ENCODE data around the gene PSENEN. TPM values are rescaled to one million over a fixed set of nuclear protein-coding genes. Genes with fewer than 3 reads are reported as not detected.
A peak's percentile ranks its signal among the peaks of the same experiment; 100 is the strongest.

The PSENEN gene
- total RNA-seq, 1 experiment from 2014 or later: 69.7 TPM

- H4K5ac ChIP-seq (ENCODE audit: insufficient read length, low read depth, low read length): no peak overlapping the region
- DNase-seq: no peak
- no peaks in the 10 kb centered on the region for H3K27me3 ChIP-seq (ENCODE audit: insufficient read depth, low read length)
- no peak overlapping the region for H2BK12ac ChIP-seq (ENCODE audit: insufficient read length, low read depth, low read length)
- peaks cover 6 to 13% of the 10 kb centered on the region in 2 experiments for H3K4me1 Mint-ChIP-seq
- no CpG with 5 or more reads among the region's 2 CpGs for WGBS (ENCODE audit: extremely low coverage, insufficient read length, low lambda C conversion rate)
- H3K23ac ChIP-seq (ENCODE audit: insufficient read length, low read depth, low read length): no peak overlapping the region
- peaks cover 6% of the 10 kb centered on the region for H3K23me2 ChIP-seq (ENCODE audit: insufficient read length, low read depth, low read length, poor library complexity, severe bottlenecking)
- peaks cover 36 to 55% (median 49%) of the 10 kb centered on the region in 3 experiments; a peak in 6 of 7 replicates for H3K36me3 Mint-ChIP-seq (ENCODE audit: insufficient read depth in 1 of 3, low read depth in 3 of 3)
- H2BK20ac ChIP-seq (ENCODE audit: low read depth, low read length, poor library complexity, severe bottlenecking): no peak overlapping the region
- H2AK5ac ChIP-seq (ENCODE audit: insufficient read length, low read length): no peak overlapping the region
- no peaks in the 10 kb centered on the region for H3K9me3 ChIP-seq (ENCODE audit: control insufficient read depth, low read depth, low read length)
- H3K14ac ChIP-seq (ENCODE audit: insufficient read depth, low read length): no peak overlapping the region
- H3K79me1 ChIP-seq (ENCODE audit: insufficient read depth, low read depth, low read length, poor library complexity, severe bottlenecking): no peaks in the 10 kb centered on the region
- H2BK120ac ChIP-seq (ENCODE audit: low read depth, low read length, poor library complexity, severe bottlenecking): no peak overlapping the region
- TF ChIP-seq, protein P1, sequence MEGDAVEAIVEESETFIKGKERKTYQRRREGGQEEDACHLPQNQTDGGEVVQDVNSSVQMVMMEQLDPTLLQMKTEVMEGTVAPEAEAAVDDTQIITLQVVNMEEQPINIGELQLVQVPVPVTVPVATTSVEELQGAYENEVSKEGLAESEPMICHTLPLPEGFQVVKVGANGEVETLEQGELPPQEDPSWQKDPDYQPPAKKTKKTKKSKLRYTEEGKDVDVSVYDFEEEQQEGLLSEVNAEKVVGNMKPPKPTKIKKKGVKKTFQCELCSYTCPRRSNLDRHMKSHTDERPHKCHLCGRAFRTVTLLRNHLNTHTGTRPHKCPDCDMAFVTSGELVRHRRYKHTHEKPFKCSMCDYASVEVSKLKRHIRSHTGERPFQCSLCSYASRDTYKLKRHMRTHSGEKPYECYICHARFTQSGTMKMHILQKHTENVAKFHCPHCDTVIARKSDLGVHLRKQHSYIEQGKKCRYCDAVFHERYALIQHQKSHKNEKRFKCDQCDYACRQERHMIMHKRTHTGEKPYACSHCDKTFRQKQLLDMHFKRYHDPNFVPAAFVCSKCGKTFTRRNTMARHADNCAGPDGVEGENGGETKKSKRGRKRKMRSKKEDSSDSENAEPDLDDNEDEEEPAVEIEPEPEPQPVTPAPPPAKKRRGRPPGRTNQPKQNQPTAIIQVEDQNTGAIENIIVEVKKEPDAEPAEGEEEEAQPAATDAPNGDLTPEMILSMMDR (conservative IDR thresholded peaks at IDR 0.05): no peak
- no peak overlapping the region for H4K8ac ChIP-seq (replicated peaks; ENCODE audit: insufficient read length, low read depth, low read length)
- H3K4me1 ChIP-seq (ENCODE audit: insufficient read depth, low read length): no peaks in the 10 kb centered on the region
- H3K9me3 Mint-ChIP-seq: no peaks in the 10 kb centered on the region
- no peaks in the 10 kb centered on the region for H3K79me2 ChIP-seq (ENCODE audit: insufficient read depth, low read length)
- no peaks in the 10 kb centered on the region for H3K27me3 Mint-ChIP-seq (ENCODE audit: low read depth)
- 0 out of 5 replicates have a peak overlapping the region, but pooled peaks of 1 of the 2 experiments have one; percentile 29 for H3K4me3 Mint-ChIP-seq
- H3K27ac ChIP-seq (ENCODE audit: insufficient read length, low read depth, low read length): no peak overlapping the region
- H2BK15ac ChIP-seq (ENCODE audit: low read depth, low read length): no peak overlapping the region
- H3K4ac ChIP-seq (ENCODE audit: low read depth, low read length): no peak overlapping the region
- no peak overlapping the region for H3K18ac ChIP-seq (ENCODE audit: insufficient read length, low read depth, low read length)
- no peak overlapping the region for H4K91ac ChIP-seq (ENCODE audit: insufficient read length, low read depth, low read length)
- no peak overlapping the region for H2BK5ac ChIP-seq (ENCODE audit: insufficient read length, low read length)
- no peak overlapping the region for H3T11ph ChIP-seq (ENCODE audit: low read length)
- no peaks in the 10 kb centered on the region for H4K20me1 ChIP-seq (ENCODE audit: control insufficient read depth, insufficient read depth, insufficient read length)
- H3K4me2 ChIP-seq (ENCODE audit: insufficient read depth, insufficient read length, low read length): no peak overlapping the region
- no peak overlapping the region for H3K9ac ChIP-seq (ENCODE audit: extremely low read depth, insufficient read length, low read length)
- no peak overlapping the region for H2AFZ ChIP-seq (ENCODE audit: low read length)
- no peak overlapping the region for H3K56ac ChIP-seq (ENCODE audit: insufficient read length, low read depth, low read length)
- no peak overlapping the region for H3K27ac Mint-ChIP-seq
These were observed 6.6 kb upstream of the PSENEN start for GRCh38 chr19:35738887-35739229.
